OCI-LY3 (cell line): ENCODE results near the gene TRANK1.

Experiments
- EZH2phosphoT487 ChIP-seq: fragments of 200-600 bp; shearing (Covaris generic); IDR thresholded peaks from 2 replicates; pipeline ENCODE4 v1.6.1; 2018; ENCODE audit warnings: antibody characterized with exemption, mixed run types, low read depth
- TF ChIP-seq, protein P1 (sequence below): fragments of 200-600, 300-600 bp; sonication (generic); IDR thresholded peaks from 2 replicates; pipeline ENCODE4 v1.5.1; 2014; ENCODE audit warnings: antibody characterized with exemption, low read length, low read depth

DNA sequence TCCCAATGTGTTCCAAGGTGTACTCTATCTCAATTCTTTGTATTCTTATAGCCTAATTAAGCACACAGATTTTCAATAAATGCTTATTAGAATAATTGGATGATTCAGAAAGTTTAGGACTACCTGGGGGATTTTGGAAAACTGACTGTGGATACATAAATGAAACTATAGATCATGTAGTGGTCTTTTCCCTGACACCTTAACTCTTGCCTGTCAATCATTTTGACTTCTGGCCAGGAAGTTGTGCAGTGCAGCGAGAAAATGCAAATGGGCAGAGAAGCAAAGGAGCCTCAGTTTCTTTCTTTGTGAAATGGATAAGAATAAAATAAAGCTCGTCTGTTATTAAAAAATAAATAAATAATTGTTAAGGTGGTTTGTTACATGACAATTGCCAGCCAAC, 133.1 kb downstream of the TRANK1 start:
- TF ChIP-seq, protein P1, sequence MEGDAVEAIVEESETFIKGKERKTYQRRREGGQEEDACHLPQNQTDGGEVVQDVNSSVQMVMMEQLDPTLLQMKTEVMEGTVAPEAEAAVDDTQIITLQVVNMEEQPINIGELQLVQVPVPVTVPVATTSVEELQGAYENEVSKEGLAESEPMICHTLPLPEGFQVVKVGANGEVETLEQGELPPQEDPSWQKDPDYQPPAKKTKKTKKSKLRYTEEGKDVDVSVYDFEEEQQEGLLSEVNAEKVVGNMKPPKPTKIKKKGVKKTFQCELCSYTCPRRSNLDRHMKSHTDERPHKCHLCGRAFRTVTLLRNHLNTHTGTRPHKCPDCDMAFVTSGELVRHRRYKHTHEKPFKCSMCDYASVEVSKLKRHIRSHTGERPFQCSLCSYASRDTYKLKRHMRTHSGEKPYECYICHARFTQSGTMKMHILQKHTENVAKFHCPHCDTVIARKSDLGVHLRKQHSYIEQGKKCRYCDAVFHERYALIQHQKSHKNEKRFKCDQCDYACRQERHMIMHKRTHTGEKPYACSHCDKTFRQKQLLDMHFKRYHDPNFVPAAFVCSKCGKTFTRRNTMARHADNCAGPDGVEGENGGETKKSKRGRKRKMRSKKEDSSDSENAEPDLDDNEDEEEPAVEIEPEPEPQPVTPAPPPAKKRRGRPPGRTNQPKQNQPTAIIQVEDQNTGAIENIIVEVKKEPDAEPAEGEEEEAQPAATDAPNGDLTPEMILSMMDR: no peak
- no peak for TF ChIP-seq EZH2phosphoT487
